Pons (tissue), 1 donor: ENCODE measurements around the gene MYMK.

Experiments
- DNase-seq: peaks from one replicate; pipeline ENCODE4 v3.0.0-alpha.2; 2016; ENCODE audit warnings: low spot score

The MYMK gene

GRCh38 chr9:133534346-133535291 is 9.9 kb upstream of the MYMK start, which contains the start of gene ADAMTSL2:
Gene ADAMTSL2, plus strand, starts transcription at chr9:133534704. Its CDS starts 2,009 bp downstream, at chr9:133536713.
- DNase-seq = peak; percentile 74

- no peak for DNase-seq
These were observed 9.1 kb upstream of the MYMK start for GRCh38 chr9:133533857-133534256.

DNA sequence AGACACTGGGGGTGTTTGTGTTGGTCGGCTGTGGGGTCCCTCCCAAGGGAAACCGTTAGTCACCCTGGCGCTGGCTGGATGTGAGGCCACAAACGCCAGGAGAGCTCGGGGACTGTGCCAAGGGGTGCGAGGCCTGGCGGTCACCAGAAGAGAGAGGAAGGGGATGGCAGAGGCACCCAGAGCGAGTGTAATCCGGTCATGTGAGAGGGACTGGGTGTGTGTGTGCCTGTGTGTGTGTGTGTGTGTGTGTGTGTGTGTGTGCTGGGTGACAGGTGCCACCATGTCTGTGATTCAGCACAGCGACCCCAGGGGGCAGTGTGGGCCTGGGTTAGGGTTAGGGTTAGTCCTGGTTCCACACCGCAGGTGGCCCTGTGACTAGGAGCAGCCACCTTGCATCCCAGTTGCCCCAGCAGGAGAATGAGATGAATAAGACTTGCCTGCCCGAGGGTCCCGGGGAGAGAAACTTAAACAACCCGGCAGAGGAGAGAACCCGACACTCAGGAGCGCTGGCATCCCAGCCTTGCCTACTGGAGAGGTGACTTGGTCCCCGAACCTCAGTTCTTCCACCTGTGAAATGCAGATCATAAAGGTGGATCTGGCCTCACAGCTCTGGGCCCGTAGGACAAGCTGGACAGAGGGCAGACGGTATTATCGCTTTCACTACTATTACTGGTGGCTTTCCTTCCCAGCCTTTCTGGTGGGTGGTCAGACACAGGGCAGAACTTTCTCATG is 8.3 kb upstream of the MYMK start:
- DNase-seq = peak; percentile 74

- DNase-seq = no peak
These were observed 6.5 kb upstream of the MYMK start for GRCh38 chr9:133531293-133531692.

- no peak for DNase-seq
These were observed 5.1 kb upstream of the MYMK start for GRCh38 chr9:133529874-133530273.

GRCh38 chr9:133529457-133529856 is 4.7 kb upstream of the MYMK start:
- no peak for DNase-seq

DNA sequence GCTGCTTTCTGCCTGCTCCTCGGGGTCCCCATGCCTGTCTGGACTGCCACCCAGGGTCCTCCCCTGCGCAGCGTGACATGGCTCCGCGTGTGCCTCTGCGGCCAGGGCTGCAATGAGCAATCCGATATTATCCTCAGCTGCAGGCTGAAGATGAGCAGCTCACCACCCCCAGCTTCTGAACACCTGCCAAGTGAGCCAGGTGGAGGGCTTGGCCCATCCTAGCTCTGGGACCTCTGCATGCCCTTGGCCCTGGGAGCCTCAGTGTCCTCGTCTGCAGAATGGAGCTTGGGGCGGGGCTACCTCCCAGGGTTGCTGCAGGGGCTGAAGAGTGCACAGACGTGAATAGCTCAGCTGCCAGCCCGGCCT is 4.1 kb upstream of the MYMK start:
- no peak for DNase-seq

DNA sequence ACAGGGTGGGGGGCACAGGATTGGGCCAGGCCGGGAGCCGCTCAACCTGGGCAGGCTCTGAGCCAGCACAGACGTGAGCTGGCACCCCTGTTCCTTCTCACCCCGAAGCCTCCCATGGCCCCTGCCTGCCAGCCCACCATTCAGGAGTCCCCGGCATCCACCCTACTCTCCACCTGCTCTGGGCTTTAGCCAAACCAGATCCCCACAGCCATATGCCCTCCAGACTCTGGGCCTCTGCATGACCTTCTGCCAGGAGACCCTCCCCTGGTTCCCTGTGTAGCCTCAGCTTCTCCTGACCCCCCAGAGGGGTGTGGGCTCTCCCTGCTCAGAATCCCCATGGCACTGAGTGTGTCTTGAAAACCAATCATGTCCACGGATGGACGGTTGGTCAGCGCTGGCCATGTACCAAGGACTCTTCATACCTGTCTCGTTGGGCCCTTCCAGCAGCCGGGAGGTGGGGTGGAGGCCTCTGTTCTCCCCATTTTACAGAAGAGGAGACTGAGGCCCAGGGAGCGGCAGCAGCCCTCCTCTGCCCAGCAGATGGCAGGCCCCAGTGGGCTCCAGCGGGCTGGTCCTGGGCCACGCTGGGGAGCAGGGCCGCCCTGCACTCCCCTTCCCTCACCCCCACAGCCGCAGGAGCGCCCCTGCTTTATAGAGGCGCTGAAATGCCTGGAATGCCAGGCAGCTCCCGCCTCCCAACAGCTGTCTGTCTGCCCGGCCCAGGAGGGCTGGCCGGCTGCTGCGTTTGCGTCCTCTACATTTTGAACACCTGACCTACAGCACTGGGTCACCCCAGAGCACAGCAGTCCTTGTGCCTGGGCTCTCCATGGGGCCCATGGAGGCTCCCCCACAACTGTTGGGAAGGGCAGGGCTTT is 3.5 kb upstream of the MYMK start:
- DNase-seq = no peak

DNA sequence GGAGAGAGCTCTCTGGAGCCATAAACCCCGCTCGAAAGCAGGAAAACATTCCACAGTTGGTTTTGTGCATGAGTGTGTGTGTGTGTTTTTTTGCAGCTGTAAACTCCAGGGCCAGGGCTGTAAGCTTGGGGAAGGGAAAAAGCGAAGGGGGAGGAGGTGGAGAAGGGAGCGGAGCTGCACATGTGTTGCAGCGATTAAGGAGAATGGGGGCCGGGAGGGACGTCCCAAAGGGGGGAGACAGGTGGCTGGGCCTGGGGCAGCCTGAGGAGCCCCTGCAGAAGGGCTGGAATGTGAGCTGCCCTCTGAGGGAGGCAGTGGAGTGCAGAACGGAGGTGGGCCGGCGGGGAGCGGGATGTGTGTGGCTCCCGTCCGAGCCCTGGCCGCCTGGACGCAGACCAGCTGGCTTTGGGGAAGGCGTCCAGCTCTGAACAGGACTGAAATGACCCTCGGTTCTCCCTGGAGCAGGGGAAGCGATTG is 2.7 kb upstream of the MYMK start:
- no peak for DNase-seq

GRCh38 chr9:133526721-133527321 is 2.1 kb upstream of the MYMK start:
- peak; percentile 91 for DNase-seq

DNA sequence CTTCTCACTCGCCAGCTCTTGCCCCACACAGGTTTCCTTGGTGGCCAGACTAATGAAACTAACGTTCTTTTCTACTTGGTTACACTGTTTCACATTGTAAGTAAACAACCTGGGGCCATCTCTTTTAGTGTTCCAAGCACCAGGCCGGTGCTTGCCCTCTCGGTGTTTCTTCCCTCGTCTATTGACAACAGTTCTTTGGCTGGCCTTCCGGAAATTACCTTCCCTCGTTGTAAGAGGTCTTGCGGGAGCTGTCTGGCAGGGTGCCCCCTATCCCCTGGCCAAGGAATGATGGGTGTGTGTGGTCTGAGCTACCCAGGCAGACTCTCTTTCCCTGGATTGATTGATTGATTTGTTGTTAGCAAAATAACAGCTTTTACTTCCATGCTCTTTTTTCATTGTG is 918 bp upstream of the MYMK start:
- no peak for DNase-seq

DNA sequence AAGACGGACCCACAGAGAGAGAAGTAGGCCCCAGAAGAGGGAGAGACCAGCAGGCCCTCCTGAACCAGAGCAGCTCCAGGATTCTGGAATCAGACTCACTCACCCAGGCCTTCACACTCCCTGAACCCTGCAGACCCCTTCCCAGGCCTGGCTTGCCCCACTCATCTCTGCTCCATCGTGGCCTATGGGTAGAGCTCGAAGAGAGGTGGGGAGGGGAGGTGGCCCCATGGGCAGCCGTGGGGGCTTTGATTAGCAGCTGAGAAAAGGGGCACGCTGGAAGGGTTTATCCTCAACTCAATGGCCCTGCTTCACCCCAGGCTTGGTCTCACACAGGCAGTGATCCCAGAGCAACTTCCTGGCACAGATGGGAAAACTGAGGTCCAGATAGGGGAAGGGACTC is 613 bp downstream of the MYMK start:
- no peak for DNase-seq

- DNase-seq = no peak
These were observed 1.7 kb downstream of the MYMK start for GRCh38 chr9:133523106-133523505.

DNA sequence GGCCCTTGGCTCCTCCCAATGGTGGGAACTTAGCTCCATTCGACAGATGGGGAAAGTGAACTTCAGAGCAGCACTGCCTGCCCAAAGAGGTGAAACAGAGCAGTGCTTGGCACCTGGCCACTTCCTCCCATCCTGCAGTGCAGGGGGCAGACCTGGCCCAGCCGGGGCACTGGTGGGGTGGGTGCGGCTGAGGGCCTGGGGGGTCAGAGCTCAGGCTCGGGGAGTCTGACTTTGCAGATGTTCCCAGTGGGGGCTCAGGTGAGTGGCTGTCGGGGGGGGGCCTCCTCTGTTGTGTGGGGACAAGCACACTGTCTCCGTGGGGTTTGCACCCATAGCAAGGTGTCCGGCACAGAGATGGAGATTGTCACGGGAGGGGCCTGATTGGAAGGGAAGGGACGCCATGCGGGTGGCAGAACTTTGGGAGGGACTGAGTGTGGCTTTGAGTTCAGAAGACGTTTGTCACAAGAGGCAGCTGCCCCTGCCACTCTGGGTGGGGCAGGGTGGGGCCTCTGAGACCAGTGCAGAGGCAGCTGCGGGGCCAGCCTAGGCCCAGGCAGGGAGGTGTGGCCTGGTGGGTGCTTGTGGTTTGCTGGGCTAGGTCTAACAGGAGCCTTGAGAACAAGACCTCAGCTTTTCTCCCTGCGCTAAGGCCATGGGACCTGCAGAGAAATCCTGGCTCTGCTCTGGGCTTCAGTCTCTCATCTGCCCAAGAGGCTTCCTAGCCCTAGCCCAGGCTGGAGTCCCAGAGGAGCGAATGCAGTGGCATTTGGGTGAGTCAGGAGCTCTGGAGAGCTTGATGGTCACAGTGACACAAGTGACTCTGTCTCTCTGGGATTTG is 2.5 kb downstream of the MYMK start:
- DNase-seq = no peak

DNA sequence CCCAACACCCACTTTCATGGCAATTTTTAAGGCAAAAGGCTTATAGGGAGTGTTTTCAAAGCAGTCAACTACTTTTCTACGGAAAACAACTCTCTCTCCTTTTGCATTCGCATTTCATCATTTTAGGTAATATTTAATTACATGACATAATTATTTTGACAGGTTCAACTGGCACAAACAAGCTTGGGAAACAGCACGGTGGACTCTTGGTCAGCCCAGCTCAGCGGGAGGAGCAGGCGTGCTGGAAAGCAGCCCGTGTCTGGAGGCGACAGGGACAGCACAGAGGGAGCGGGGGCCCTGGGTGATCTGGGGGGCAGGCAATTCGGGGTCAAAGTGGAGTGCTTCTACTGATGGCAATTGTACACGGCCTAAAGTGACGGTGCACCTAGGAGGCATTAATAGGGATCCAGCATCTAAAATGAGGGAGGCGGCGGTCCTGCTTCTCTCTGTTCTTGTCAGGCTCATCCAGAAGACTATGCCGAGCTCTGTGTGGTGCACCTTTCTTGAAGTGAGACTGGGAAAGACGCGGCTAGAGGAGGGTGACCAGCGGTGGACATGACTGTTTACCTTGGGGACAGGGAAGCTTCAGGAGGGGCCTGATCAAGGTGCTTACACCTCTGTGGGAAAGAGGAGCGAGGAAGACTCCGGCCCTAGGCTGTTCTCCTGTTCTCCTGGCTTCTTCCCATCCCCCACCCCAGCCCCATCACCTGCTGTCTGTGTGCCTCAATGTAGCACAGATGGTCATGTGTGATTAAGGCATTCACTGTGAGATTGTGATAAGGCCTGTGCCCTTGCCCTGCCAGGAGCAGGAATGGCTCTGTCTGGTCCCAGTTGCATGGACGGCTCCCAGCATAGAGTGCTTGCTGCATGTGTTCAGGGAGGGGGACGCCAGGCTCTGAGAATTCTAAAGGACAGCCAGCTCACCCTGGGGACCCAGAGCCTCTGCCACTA is 3.4 kb downstream of the MYMK start:
- peak; percentile 82 for DNase-seq

GRCh38 chr9:133520121-133520835 is 4.5 kb downstream of the MYMK start:
- no peak for DNase-seq

DNA sequence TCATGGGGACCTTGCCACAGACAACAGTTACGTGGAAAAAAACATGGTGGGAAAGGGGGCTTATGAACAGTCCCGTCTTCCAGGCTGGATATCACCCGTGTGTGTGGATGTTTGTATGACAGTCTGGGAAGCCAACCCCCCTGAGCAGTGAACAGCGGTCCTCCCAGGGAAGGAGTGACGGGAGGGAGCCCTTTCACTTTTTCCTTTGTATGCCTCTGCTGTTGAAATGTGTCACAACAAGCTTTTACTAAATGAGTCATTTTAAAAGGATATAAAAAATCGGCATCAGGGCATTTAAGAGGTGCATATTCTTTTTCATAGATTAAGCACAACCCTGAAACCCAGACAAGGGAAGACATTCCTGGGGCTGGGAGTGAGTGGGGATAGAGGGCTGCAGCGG is 5.1 kb downstream of the MYMK start:
- no peak for DNase-seq

DNA sequence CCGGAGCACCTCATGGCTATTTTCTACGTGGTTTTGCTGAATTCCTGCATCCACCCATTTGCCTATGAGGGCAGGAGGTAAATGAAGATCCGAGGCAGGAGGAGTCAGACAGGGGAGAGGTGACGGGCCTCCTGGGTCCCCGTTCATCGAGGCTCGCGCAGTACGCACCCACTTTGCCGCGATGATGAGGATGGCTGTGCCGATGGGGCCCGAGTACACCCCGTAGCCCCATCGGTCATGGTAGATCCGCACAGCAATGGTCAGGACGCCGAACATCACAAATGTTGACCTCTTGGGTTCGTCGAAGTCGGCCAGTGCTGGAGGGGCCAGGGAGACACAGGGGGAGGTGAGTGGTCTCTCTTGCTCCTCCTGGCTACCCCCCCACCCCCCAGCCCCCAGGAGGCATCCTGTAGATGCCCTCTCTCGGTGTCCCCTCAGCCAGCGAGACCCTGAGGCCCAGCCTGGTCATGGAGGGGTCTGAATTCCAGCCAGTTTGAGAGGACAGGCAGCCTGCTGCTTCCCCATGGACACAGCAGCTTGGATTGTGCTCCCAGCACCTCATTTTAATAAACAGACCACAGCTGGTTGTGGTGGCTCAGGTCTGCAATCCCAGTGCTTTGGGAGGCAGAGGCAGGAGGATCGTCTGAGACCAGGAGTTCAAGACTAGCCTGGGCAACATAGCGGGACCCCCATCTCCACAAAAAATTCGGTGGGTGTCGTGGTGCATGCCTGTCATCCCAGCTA is 5.9 kb downstream of the MYMK start:
- DNase-seq = no peak
